SK-N-SH treated with all-trans-retinoic acid at 6 μM for 48 hours (cell line): ENCODE measurements around the gene SLC6A3.

Experiments used
- ATAC-seq: fragments of 200-7000 bp; cut with Tn5 transposase; 3 replicates; pipeline ENCODE4 v1.9.1; 2020; ENCODE audit warnings: mild to moderate bottlenecking, moderate library complexity
- ARNTL ChIP-seq: fragments of 450-650 bp; formaldehyde crosslinking; IDR thresholded peaks from 2 replicates; pipeline ENCODE4 v1.5.0; 2020; ENCODE audit warnings: low read depth, mild to moderate bottlenecking, moderate library complexity, borderline replicate concordance
- BACH2 ChIP-seq: fragments of 250-450 bp; sonication (Bioruptor Pico); IDR thresholded peaks from 2 replicates; pipeline ENCODE4 v1.9.0; 2021; ENCODE audit warnings: mild to moderate bottlenecking, borderline replicate concordance
- CSDC2 ChIP-seq: fragments of 250-450 bp; sonication (Bioruptor Pico); IDR thresholded peaks from 2 replicates; pipeline ENCODE4 v1.5.0; 2020; ENCODE audit warnings: mild to moderate bottlenecking, moderate library complexity
- CSRNP3 ChIP-seq: fragments of 250-450 bp; sonication (Bioruptor Pico); IDR thresholded peaks from 2 replicates; pipeline ENCODE4 v1.5.1; 2021; ENCODE audit warnings: mild to moderate bottlenecking, moderate library complexity
- GLIS3 ChIP-seq: fragments of 250-450 bp; sonication (Bioruptor Pico); IDR thresholded peaks from 2 replicates; pipeline ENCODE4 v1.5.0; 2020; ENCODE audit warnings: mild to moderate bottlenecking, moderate library complexity
- ISL1 ChIP-seq: fragments of 250-450 bp; sonication (Bioruptor Pico); IDR thresholded peaks from 2 replicates; pipeline ENCODE4 v2.1.2; 2022; ENCODE audit warnings: mild to moderate bottlenecking, moderate library complexity
- OSR1 ChIP-seq: fragments of 250-450 bp; sonication (Bioruptor Pico); IDR thresholded peaks from 2 replicates; pipeline ENCODE4 v1.8.0; 2022; ENCODE audit warnings: moderate library complexity, mild to moderate bottlenecking, inconsistent platforms
- PPARA ChIP-seq: fragments of 250-450 bp; sonication (Bioruptor Pico); IDR thresholded peaks from 2 replicates; pipeline ENCODE4 v1.5.0; 2020; ENCODE audit warnings: mild to moderate bottlenecking, borderline replicate concordance
- RARB ChIP-seq: fragments of 250-450 bp; sonication (Bioruptor Pico); IDR thresholded peaks from 2 replicates; pipeline ENCODE4 v1.8.0; 2021; ENCODE audit warnings: mild to moderate bottlenecking, moderate library complexity
- SNAI2 ChIP-seq: fragments of 250-450 bp; sonication (Bioruptor Pico); IDR thresholded peaks from 2 replicates; pipeline ENCODE4 v1.5.0; 2020; ENCODE audit warnings: mild to moderate bottlenecking, moderate library complexity
- TCF4 ChIP-seq: fragments of 250-450 bp; sonication (Bioruptor Pico); IDR thresholded peaks from 2 replicates; pipeline ENCODE4 v1.8.0; 2021; ENCODE audit warnings: mild to moderate bottlenecking, moderate library complexity, borderline replicate concordance
- TOX ChIP-seq: fragments of 250-450 bp; sonication (Bioruptor Pico); IDR thresholded peaks from 2 replicates; pipeline ENCODE4 v1.8.0; 2021; ENCODE audit warnings: mild to moderate bottlenecking, moderate library complexity, borderline replicate concordance
- ZC3H10 ChIP-seq: fragments of 250-450 bp; sonication (Bioruptor Pico); IDR thresholded peaks from 2 replicates; pipeline ENCODE4 v1.5.1; 2021; ENCODE audit warnings: mild to moderate bottlenecking, moderate library complexity
- ZFP30 ChIP-seq: fragments of 450-650 bp; formaldehyde crosslinking; IDR thresholded peaks from 2 replicates; pipeline ENCODE4 v1.5.0; 2022; ENCODE audit warnings: mild to moderate bottlenecking, moderate library complexity
- ZNF565 ChIP-seq: fragments of 450-650 bp; formaldehyde crosslinking; conservative IDR thresholded peaks from 2 replicates; pipeline ENCODE4 v1.5.0; 2020; ENCODE audit warnings: low read depth, mild to moderate bottlenecking, moderate library complexity
- ZNF70 ChIP-seq: fragments of 450-650 bp; formaldehyde crosslinking; IDR thresholded peaks from 2 replicates; pipeline ENCODE4 v1.5.0; 2020; ENCODE audit warnings: mild to moderate bottlenecking, moderate library complexity
- TF ChIP-seq, protein P1 (sequence below): fragments of 250-450 bp; sonication (Bioruptor Pico); IDR thresholded peaks from 2 replicates; pipeline ENCODE4 v1.8.0; 2021; ENCODE audit warnings: low read depth, mild to moderate bottlenecking, moderate library complexity, borderline replicate concordance
- TF ChIP-seq, protein P2 (sequence below): fragments of 250-450 bp; sonication (Bioruptor Pico); IDR thresholded peaks from 2 replicates; pipeline ENCODE4 v1.5.1; 2020; ENCODE audit warnings: low read depth, mild to moderate bottlenecking, moderate library complexity
- TF ChIP-seq, protein P3 (sequence below): fragments of 250-450 bp; sonication (Bioruptor Pico); IDR thresholded peaks from 2 replicates; pipeline ENCODE4 v1.8.0; 2020; ENCODE audit warnings: mild to moderate bottlenecking, moderate library complexity, borderline replicate concordance
- TF ChIP-seq, protein P4 (sequence below): fragments of 250-450 bp; sonication (Bioruptor Pico); IDR thresholded peaks from 2 replicates; pipeline ENCODE4 v1.5.0; 2020; ENCODE audit warnings: mild to moderate bottlenecking, moderate library complexity

SLC6A3 gene

DNA sequence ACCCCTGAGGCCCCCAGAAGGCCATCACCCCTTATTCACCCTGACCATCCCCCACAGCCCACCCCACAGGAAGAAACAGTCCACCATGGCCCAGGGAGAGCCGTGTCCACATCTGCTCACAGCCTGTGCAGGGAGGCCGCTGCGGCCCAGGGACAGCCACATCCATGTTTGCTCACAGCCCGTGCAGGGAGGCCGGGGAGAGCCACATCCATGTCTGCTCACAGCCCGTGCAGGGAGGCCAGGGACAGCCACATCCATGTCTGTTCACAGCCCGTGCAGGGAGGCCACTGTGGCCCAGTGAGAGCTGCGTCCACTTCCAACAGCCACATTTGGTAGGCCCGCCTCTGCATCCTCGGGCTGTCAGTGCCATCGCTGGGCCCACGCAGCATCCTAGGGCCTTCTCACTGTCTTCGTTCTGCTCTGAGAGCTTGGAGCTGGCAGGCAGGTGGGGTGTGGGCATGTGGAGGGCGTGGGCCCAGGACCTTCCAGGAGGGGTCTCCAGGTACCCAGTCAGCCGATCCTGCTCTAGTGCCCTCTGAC, 40.4 kb upstream of the SLC6A3 start:
- TF ChIP-seq BACH2 (CRISPR knock-in tag): no peak
- no peak for TF ChIP-seq RARB (CRISPR knock-in tag)
- TF ChIP-seq SNAI2 (CRISPR knock-in tag): no peak
- TF ChIP-seq ZNF70 (CRISPR knock-in tag): no peak
- TF ChIP-seq, protein P1, sequence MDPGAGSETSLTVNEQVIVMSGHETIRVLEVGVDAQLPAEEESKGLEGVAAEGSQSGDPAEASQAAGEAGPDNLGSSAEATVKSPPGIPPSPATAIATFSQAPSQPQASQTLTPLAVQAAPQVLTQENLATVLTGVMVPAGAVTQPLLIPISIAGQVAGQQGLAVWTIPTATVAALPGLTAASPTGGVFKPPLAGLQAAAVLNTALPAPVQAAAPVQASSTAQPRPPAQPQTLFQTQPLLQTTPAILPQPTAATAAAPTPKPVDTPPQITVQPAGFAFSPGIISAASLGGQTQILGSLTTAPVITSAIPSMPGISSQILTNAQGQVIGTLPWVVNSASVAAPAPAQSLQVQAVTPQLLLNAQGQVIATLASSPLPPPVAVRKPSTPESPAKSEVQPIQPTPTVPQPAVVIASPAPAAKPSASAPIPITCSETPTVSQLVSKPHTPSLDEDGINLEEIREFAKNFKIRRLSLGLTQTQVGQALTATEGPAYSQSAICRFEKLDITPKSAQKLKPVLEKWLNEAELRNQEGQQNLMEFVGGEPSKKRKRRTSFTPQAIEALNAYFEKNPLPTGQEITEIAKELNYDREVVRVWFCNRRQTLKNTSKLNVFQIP: no peak
- no peak for TF ChIP-seq TCF4
- no peak for TF ChIP-seq CSDC2 (CRISPR knock-in tag)
- TF ChIP-seq PPARA: no peak
- no peak for TF ChIP-seq GLIS3
- TF ChIP-seq ARNTL (CRISPR knock-in tag): no peak
- TF ChIP-seq, protein P2, sequence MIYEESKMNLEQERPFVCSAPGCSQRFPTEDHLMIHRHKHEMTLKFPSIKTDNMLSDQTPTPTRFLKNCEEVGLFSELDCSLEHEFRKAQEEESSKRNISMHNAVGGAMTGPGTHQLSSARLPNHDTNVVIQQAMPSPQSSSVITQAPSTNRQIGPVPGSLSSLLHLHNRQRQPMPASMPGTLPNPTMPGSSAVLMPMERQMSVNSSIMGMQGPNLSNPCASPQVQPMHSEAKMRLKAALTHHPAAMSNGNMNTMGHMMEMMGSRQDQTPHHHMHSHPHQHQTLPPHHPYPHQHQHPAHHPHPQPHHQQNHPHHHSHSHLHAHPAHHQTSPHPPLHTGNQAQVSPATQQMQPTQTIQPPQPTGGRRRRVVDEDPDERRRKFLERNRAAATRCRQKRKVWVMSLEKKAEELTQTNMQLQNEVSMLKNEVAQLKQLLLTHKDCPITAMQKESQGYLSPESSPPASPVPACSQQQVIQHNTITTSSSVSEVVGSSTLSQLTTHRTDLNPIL (CRISPR knock-in tag): no peak
- TF ChIP-seq, protein P3, sequence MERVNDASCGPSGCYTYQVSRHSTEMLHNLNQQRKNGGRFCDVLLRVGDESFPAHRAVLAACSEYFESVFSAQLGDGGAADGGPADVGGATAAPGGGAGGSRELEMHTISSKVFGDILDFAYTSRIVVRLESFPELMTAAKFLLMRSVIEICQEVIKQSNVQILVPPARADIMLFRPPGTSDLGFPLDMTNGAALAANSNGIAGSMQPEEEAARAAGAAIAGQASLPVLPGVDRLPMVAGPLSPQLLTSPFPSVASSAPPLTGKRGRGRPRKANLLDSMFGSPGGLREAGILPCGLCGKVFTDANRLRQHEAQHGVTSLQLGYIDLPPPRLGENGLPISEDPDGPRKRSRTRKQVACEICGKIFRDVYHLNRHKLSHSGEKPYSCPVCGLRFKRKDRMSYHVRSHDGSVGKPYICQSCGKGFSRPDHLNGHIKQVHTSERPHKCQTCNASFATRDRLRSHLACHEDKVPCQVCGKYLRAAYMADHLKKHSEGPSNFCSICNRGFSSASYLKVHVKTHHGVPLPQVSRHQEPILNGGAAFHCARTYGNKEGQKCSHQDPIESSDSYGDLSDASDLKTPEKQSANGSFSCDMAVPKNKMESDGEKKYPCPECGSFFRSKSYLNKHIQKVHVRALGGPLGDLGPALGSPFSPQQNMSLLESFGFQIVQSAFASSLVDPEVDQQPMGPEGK (CRISPR knock-in tag): no peak
- TF ChIP-seq ZC3H10 (CRISPR knock-in tag): no peak
- TF ChIP-seq ISL1 (CRISPR knock-in tag): no peak
- TF ChIP-seq ZFP30: no peak
- TF ChIP-seq, protein P4, sequence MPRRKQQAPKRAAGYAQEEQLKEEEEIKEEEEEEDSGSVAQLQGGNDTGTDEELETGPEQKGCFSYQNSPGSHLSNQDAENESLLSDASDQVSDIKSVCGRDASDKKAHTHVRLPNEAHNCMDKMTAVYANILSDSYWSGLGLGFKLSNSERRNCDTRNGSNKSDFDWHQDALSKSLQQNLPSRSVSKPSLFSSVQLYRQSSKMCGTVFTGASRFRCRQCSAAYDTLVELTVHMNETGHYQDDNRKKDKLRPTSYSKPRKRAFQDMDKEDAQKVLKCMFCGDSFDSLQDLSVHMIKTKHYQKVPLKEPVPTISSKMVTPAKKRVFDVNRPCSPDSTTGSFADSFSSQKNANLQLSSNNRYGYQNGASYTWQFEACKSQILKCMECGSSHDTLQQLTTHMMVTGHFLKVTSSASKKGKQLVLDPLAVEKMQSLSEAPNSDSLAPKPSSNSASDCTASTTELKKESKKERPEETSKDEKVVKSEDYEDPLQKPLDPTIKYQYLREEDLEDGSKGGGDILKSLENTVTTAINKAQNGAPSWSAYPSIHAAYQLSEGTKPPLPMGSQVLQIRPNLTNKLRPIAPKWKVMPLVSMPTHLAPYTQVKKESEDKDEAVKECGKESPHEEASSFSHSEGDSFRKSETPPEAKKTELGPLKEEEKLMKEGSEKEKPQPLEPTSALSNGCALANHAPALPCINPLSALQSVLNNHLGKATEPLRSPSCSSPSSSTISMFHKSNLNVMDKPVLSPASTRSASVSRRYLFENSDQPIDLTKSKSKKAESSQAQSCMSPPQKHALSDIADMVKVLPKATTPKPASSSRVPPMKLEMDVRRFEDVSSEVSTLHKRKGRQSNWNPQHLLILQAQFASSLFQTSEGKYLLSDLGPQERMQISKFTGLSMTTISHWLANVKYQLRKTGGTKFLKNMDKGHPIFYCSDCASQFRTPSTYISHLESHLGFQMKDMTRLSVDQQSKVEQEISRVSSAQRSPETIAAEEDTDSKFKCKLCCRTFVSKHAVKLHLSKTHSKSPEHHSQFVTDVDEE (CRISPR knock-in tag): no peak
- no peak for TF ChIP-seq CSRNP3 (CRISPR knock-in tag)
- TF ChIP-seq ZNF565 (CRISPR knock-in tag): no peak
- ATAC-seq: no peak

- ATAC-seq: no peak
- TF ChIP-seq, protein P2 (CRISPR knock-in tag): no peak
- TF ChIP-seq ARNTL (CRISPR knock-in tag) (no peak), TCF4 (no peak), BACH2 (CRISPR knock-in tag) (no peak), GLIS3 (no peak), OSR1 (no peak), TOX (CRISPR knock-in tag) (no peak), ZC3H10 (CRISPR knock-in tag) (no peak)
- TF ChIP-seq, protein P3 (CRISPR knock-in tag): no peak
- TF ChIP-seq, protein P1: no peak
These were observed 39.7 kb upstream of the SLC6A3 start for GRCh38 chr5:1484730-1485578.
